OCI-LY1 (cell line): ENCODE results near the gene SYCP2L.
"Not testable (repeated sequence)": the region's sequence is repeated elsewhere in the genome, so short reads cannot be mapped to it uniquely, and the experiment has no call there.

Experiments used
- H2AFZ ChIP-seq: fragments of 200-600 bp; sonication (generic), shearing (Covaris generic); 2 replicates; pipeline ENCODE4 v1.6.0; 2014; ENCODE audit warnings: antibody characterized with exemption, mild to moderate bottlenecking, low read length
- H3F3A ChIP-seq: fragments of 200-600 bp; sonication (generic), shearing (Covaris generic); 2 replicates; pipeline ENCODE4 v1.6.0; 2014; ENCODE audit warnings: mild to moderate bottlenecking, antibody characterized with exemption, low read length, moderate library complexity; ENCODE audit not compliant: insufficient read depth
- H3K27ac ChIP-seq: fragments of 200-600 bp; sonication (generic); 2 replicates; pipeline ENCODE4 v1.5.1; 2014; ENCODE audit warnings: low read length, mixed run types, mild to moderate bottlenecking, low read depth; ENCODE audit not compliant: poor library complexity, severe bottlenecking
- H3K27me3 ChIP-seq: fragments of 200-600 bp; sonication (generic); 2 replicates; pipeline ENCODE4 v1.6.0; 2014; ENCODE audit warnings: antibody characterized with exemption, mild to moderate bottlenecking, low read length, moderate library complexity; ENCODE audit not compliant: insufficient read depth
- H3K36me3 ChIP-seq: fragments of 200-600 bp; sonication (generic); 2 replicates; pipeline ENCODE4 v1.6.1; 2014; ENCODE audit warnings: mild to moderate bottlenecking, antibody characterized with exemption, low read length, moderate library complexity, mixed read lengths; ENCODE audit not compliant: insufficient read depth
- H3K4me1 ChIP-seq: fragments of 200-600 bp; sonication (generic); 2 replicates; pipeline ENCODE4 v1.5.1; 2014; ENCODE audit warnings: mild to moderate bottlenecking, low read length, moderate library complexity; ENCODE audit not compliant: insufficient read depth, severe bottlenecking
- H3K4me2 ChIP-seq: fragments of 200-600 bp; sonication (generic), shearing (Covaris generic); 2 replicates; pipeline ENCODE4 v1.6.1; 2014; ENCODE audit warnings: low read length
- H3K4me3 ChIP-seq: fragments of 200-600 bp; sonication (generic); 2 replicates; pipeline ENCODE4 v1.5.1; 2014; ENCODE audit warnings: low read length, low read depth, mild to moderate bottlenecking, mixed read lengths; ENCODE audit not compliant: poor library complexity, severe bottlenecking
- H3K79me2 ChIP-seq: fragments of 200-600 bp; shearing (Covaris generic); 2 replicates; pipeline ENCODE4 v1.6.1; 2016; ENCODE audit warnings: mixed run types, low read length, mixed read lengths; ENCODE audit not compliant: insufficient read depth
- H3K9ac ChIP-seq: fragments of 200-600 bp; sonication (generic), shearing (Covaris generic); 2 replicates; pipeline ENCODE4 v1.6.1; 2014; ENCODE audit warnings: mild to moderate bottlenecking, low read length, mixed read lengths
- H3K9me2 ChIP-seq: fragments of 200-600 bp; sonication (generic), shearing (Covaris generic); 2 replicates; pipeline ENCODE4 v1.6.1; 2014; ENCODE audit warnings: low read depth, mild to moderate bottlenecking, low read length, mixed read lengths
- H3K9me3 ChIP-seq: fragments of 200-600 bp; shearing (Covaris generic); 2 replicates; pipeline ENCODE4 v1.6.1; 2014; ENCODE audit warnings: low read length, mixed read lengths
- H4K20me1 ChIP-seq: fragments of 200-600 bp; sonication (generic), shearing (Covaris generic); 2 replicates; pipeline ENCODE4 v1.6.0; 2016; ENCODE audit warnings: mild to moderate bottlenecking, low read length; ENCODE audit not compliant: insufficient read depth
- CTCF ChIP-seq: fragments of 200-600 bp; sonication (generic), shearing (Covaris generic); IDR thresholded peaks from 2 replicates; pipeline ENCODE4 v1.5.1; 2017; ENCODE audit warnings: mild to moderate bottlenecking, antibody characterized with exemption, low read length, moderate library complexity, mixed read lengths
- EZH2 ChIP-seq: fragments of 200-600 bp; sonication (generic), shearing (Covaris generic); IDR thresholded peaks from 2 replicates; pipeline ENCODE4 v1.8.0; 2017; ENCODE audit warnings: borderline replicate concordance, mixed run types, mild to moderate bottlenecking, antibody characterized with exemption, low read length, moderate library complexity, mixed read lengths

SYCP2L gene

GRCh38 chr6:10981409-10981808, 94.6 kb downstream of the SYCP2L start:
- no peaks in the 10 kb centered on the region for H4K20me1 ChIP-seq
- H3K4me1 ChIP-seq = no peaks in the 10 kb centered on the region
- no peaks in the 10 kb centered on the region for H3F3A ChIP-seq
- no peak overlapping the region for H3K4me3 ChIP-seq
- no peaks in the 10 kb centered on the region for H3K9me3 ChIP-seq
- H3K4me2 ChIP-seq = no peak overlapping the region
- H3K9ac ChIP-seq = no peak overlapping the region
- H3K9me2 ChIP-seq = no peaks in the 10 kb centered on the region
- H3K27me3 ChIP-seq = no peaks in the 10 kb centered on the region
- no peaks in the 10 kb centered on the region for H3K36me3 ChIP-seq
- H3K27ac ChIP-seq = no peak overlapping the region
- TF ChIP-seq CTCF (no peak), EZH2 (no peak)
- H2AFZ ChIP-seq = no peak overlapping the region
- no peaks in the 10 kb centered on the region for H3K79me2 ChIP-seq

GRCh38 chr6:10984959-10985358, 98.1 kb downstream of the SYCP2L start:
- H2AFZ ChIP-seq, H3K27ac ChIP-seq, H3K4me3 ChIP-seq, H3K27me3 ChIP-seq, H3K4me2 ChIP-seq, H3K79me2 ChIP-seq, H3K9ac ChIP-seq, H3K9me3 ChIP-seq, H3K4me1 ChIP-seq, H3K36me3 ChIP-seq, H3F3A ChIP-seq, H4K20me1 ChIP-seq, H3K9me2 ChIP-seq: not testable (repeated sequence)

GRCh38 chr6:10989587-10989986, 102.7 kb downstream of the SYCP2L start:
- H3K9me3 ChIP-seq = no peaks in the 10 kb centered on the region
- H3K79me2 ChIP-seq = no peaks in the 10 kb centered on the region
- no peaks in the 10 kb centered on the region for H3K9me2 ChIP-seq
- H3K4me1 ChIP-seq = no peaks in the 10 kb centered on the region
- H3K27me3 ChIP-seq = no peaks in the 10 kb centered on the region
- no peak overlapping the region for H3K4me2 ChIP-seq
- no peak for TF ChIP-seq EZH2
- no peak for TF ChIP-seq CTCF
- no peaks in the 10 kb centered on the region for H4K20me1 ChIP-seq
- H3K36me3 ChIP-seq = no peaks in the 10 kb centered on the region
- H2AFZ ChIP-seq = no peak overlapping the region
- no peak overlapping the region for H3K9ac ChIP-seq
- H3K27ac ChIP-seq = no peak overlapping the region
- H3K4me3 ChIP-seq = no peak overlapping the region
- no peaks in the 10 kb centered on the region for H3F3A ChIP-seq

- Histone ChIP-seq H3K79me2 (no peaks in the 10 kb centered on the region), H3K27ac (no peak overlapping the region), H3K9me3 (no peaks in the 10 kb centered on the region), H3F3A (no peaks in the 10 kb centered on the region), H2AFZ (no peak overlapping the region), H3K27me3 (no peaks in the 10 kb centered on the region), H3K4me3 (no peak overlapping the region), H3K4me2 (no peak overlapping the region), H3K9ac (no peak overlapping the region), H3K9me2 (no peaks in the 10 kb centered on the region), H3K36me3 (no peaks in the 10 kb centered on the region), H4K20me1 (no peaks in the 10 kb centered on the region), H3K4me1 (no peaks in the 10 kb centered on the region)
- TF ChIP-seq CTCF (no peak), EZH2 (no peak)
Observed at GRCh38 chr6:10991115-10991514, 104.3 kb downstream of the SYCP2L start.
